HG02571 (cell line): Measurements from ENCODE around the gene PTPRG.

Source experiments
- ATAC-seq: cut with Tn5 transposase; IDR thresholded peaks from one replicate; pipeline ENCODE4 v1.9.1; 2021; ENCODE audit warnings: mild to moderate bottlenecking, moderate library complexity; ENCODE audit not compliant: unreplicated experiment

The PTPRG gene

GRCh38 chr3:61789861-61790260 lies 228.5 kb downstream of the PTPRG start:
- no peak for ATAC-seq

DNA sequence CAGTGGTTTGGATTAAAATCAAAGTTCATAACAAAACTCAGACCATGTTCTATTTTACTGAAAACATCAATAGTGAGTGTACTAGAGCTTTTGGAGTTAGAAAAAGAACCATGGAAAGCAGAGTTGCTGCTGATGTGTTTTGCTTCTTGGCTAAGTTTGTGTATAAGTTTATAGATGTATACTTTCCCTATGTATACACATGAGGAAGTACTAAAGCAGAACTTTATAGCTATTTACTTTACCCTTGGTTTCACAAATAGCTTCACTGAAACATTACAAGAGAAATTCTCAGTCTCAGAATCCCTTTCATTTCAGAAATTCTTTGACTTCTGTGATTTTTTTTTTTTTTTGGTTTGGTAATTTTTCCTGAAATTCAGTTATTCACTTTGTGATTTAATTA lies 229.0 kb downstream of the PTPRG start:
- no peak for ATAC-seq

DNA sequence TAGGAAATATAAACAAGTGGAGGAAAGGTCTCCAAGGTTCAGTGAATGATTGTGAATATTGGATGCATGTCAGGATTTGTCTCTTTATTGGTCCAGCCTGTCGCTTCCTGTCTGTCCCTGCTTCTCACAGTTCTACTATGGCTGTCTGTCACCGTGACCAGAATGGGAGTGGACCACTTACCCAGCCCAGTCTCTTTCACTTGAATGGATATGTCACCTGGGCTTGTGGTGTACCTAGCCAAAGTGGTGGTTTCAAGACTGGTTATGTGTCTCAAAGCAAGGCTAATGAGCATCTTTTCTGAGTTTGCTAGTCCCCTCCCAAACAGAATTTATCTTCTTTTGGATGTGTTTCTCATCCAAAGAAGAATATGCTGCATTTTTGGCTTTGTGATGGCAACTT lies 231.7 kb downstream of the PTPRG start:
- no peak for ATAC-seq

DNA sequence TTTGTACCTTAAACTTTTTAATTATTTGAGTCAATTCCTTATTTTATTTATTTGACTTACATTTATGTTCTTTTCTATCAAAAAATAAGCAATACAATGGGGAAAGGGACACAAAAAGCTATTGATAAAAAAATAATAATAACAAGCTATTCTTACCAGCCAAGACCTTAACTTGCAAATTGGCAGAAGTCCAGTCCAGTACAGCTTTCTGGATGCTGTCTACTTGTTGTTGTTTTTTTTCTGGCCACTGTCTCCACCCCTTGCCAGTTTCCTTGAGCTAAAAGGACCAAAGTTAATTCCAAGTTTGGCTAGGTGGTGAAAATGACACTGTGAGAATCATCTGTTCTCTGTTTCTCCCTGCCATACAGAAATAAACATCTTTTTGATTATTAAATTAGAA lies 232.2 kb downstream of the PTPRG start:
- no peak for ATAC-seq

- ATAC-seq = no peak
These were observed 233.0 kb downstream of the PTPRG start for GRCh38 chr3:61794341-61794740.

- no peak for ATAC-seq
These were observed 233.6 kb downstream of the PTPRG start for GRCh38 chr3:61794961-61795360.

DNA sequence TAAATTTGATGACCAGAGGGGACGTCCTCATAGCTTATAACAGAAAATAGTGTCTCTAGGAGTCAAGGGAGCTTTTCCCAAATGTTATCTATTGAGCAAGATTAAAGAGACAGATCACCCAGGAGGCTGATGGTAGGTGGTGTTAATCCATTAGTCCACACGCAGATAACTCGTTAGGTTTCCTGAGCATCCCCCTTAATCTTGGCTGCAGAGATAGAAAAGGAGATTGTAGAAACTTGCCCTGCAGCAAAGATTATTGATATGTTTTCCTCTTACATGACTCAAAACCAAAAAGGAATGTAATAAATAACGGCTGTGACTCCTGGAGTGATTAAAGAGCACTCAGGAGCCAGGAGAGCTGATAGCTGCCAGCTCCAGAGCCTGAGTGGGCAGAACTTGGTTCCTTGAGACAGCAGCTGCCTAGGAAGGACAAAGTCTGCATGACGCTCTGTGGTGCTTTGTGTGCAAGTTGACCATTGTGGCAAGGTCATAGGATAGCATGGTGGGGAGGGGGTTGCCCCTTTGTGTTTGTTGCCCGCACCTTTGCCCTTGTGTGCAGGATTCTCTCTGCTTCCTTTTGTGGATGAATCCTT lies 234.8 kb downstream of the PTPRG start:
- ATAC-seq = no peak

DNA sequence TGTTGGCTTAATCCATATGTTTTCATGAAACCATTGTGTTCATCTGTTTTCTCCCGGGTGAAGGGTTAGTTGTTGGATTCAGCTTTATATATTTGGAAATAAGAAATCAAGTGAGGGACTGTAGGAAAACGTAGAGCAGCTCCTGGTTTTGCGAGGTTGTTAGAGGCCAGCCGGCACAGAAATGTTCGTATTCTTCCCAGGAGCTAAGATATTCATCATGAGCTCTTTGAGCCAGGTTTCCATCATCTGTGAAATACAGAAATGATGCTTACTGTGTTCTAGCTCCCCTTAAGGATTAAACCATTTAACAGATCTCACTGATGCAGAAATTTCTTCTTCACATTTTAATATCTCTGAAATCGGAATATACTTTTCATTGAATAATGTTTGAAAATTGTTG lies 235.5 kb downstream of the PTPRG start:
- ATAC-seq = no peak

- no peak for ATAC-seq
These were observed 241.4 kb downstream of the PTPRG start for GRCh38 chr3:61802772-61803171.

DNA sequence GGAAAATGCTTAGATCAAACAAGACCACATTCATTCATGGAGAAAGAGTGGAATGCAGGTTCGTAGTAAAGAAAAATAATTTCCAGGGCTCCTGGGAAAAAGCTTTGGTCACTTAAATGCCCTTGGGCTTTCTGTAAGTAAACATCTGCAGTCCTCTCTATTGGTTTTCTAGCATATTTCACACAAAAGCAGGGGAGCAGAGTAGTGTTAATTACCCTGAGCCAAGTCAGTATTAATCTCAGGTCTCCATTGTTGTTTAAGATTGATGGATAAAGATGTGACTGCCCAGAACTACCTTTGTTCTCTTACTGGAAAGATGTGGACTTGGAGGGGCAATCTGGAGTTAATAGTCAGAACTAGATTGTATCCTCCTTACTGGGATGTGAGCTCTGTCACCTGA lies 242.6 kb downstream of the PTPRG start:
- ATAC-seq = no peak

- ATAC-seq = no peak
These were observed 243.4 kb downstream of the PTPRG start for GRCh38 chr3:61804782-61805181.

DNA sequence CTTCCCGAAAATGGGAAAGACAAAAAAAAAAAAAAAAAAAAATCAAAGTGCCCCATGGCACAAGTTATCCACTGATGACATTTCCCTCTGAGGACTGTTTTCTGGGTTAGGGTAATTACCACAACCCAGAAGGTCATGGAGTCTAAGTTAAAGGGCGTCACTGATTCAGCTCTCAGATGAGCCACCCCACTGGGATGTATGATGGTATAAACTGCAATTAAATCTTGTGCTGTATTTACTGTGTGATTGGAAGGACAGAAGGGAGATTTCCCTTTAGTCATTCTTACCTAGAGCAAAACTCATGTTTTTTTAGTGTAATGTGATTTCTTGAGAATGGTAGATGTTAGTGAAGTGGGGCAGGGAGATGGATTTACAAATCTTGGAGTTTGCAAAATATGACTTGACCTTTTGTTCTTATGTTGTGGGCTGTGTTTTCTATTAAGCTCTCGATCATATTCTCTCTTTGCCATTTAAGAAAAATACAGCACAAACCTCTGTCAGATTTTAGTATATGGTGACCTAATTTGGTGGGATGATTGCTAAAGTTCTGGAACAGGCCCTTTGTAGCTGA lies 244.2 kb downstream of the PTPRG start:
- no peak for ATAC-seq

- ATAC-seq = no peak
These were observed 245.4 kb downstream of the PTPRG start for GRCh38 chr3:61806810-61807209.

GRCh38 chr3:61807865-61808276 lies 246.5 kb downstream of the PTPRG start:
- ATAC-seq = no peak

DNA sequence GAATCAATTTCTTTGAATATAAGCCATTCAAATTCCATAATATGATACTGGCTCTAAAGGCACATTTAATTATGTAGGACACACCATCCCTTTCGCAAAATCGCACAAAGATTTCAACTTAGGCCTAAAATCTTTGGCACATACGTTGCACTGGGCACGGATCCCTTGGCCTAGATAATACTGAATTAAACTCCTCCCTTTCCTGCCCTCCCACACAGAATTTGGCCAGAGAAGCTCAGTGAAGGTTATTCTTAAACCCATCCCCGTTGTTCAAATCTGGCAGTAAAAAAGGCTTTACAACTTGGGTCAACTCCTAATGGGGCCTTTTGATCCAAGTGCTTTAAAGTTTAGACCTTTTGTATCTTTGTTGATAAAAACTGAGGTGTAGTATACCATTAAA lies 247.2 kb downstream of the PTPRG start:
- ATAC-seq = no peak

DNA sequence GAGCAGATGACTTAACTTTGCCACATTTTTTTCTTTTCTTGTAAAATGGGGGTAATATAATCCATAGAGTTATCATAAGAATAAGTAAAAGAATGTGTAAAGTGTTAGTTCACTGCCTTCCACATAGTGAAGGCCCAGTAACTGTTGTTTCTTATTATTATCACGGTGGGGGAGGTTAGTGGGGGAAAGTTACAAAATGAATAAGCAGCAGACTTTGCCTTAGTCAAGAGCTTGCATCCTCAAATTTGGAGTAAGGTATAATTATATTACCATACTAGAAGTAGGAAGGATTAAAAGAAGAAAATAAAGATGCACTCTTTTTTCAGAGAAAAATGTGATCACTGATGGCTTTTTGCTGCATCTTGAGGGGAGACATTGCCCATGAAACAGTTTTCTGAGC lies 247.6 kb downstream of the PTPRG start:
- ATAC-seq = no peak

- ATAC-seq = no peak
These were observed 248.5 kb downstream of the PTPRG start for GRCh38 chr3:61809879-61810278.

DNA sequence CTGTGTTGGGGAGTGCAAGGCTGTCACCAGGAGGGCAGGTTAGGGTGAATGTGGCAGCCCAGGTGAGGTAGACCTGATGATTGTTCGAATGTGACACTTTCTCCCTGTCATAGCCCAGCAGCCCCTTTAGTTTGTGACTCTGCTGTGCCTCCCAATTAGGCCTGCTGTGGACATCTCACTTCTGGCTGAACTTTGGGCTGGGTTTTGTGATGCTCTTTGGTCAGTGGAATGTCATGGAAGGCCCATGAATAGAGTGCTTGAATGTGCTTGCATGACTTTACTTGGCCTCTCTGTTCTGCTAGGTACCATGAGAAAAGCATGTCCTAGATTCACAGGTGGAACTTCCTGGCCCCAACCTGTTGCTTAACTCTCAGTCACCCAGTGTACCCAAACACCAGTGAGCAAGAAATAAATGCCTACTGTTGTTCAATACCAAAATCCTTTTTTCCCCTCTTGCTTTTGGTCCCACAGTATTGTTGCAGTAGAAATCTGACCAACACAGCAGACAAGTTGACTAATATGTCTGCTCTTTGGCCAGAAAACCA lies 249.7 kb downstream of the PTPRG start:
- no peak for ATAC-seq

GRCh38 chr3:61811652-61812051 lies 250.3 kb downstream of the PTPRG start:
- no peak for ATAC-seq

GRCh38 chr3:61812085-61812484 lies 250.7 kb downstream of the PTPRG start:
- ATAC-seq = no peak

DNA sequence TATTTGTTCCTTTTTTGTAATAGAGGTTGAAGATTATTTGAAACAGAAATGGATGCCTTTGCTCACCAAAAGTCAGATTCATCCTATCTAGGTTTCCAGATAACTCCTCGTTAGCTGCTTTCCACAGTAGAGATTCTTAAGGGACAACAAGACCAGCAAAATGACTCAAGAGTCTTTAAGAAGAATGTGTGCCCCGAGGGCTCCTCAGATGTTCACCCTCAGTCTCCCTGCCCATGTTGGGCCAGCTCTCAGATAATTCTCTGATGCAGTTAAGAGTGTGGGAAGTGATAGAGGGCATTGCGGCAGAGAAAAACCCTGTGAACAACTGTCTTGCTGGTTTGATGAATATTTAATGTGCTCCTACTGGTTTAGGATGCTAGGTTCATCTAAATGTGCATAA lies 251.1 kb downstream of the PTPRG start:
- ATAC-seq = no peak

GRCh38 chr3:61813636-61814035 lies 252.3 kb downstream of the PTPRG start:
- no peak for ATAC-seq

- no peak for ATAC-seq
These were observed 253.3 kb downstream of the PTPRG start for GRCh38 chr3:61814674-61815073.
